SK-MEL-5 (cell line): ENCODE measurements around the gene ABLIM2. TPM values are rescaled to one million over a fixed set of nuclear protein-coding genes. Genes with fewer than 3 reads are reported as not detected.

ENCODE experiments used
- DNase-seq: peaks from one replicate; pipeline ENCODE4 v3.0.0-alpha.2; 2016; ENCODE audit warnings: low read depth, low spot score
- in situ Hi-C: cut with HindIII; loops from 2 replicates; pipeline ENCODE4 v1.10.0; 2016; ENCODE audit warnings: low sequenced_read_pairs, high pct_unique_total_duplicates, low pct_unique_long_range_greater_than_20kb
- total RNA-seq: library from RNA; depleted of rRNA; stranded (reverse); fragments of >200 nt; shearing (Covaris generic); gene quantifications from 2 replicates; pipeline ENCODE4 v1.2.3, GENCODE V29; 2014

ABLIM2 gene
- total RNA-seq, 1 experiment from 2014 or later: 0.29 TPM

- in situ Hi-C loops: no loop called here
- no peak for DNase-seq
Measured at GRCh38 chr4:8180310-8181093, 21.9 kb upstream of the ABLIM2 start.

GRCh38 chr4:8179771-8180170 is 21.2 kb upstream of the ABLIM2 start:
- DNase-seq: no peak
- in situ Hi-C loops: no loop called here

GRCh38 chr4:8179074-8179473 is 20.5 kb upstream of the ABLIM2 start:
- DNase-seq: no peak
- in situ Hi-C loops: no loop called here

GRCh38 chr4:8177956-8178355 is 19.3 kb upstream of the ABLIM2 start:
- in situ Hi-C loops: no loop called here
- DNase-seq: no peak

- in situ Hi-C loops: no loop called here
- DNase-seq: no peak
Measured at GRCh38 chr4:8177552-8177951, 18.9 kb upstream of the ABLIM2 start.

GRCh38 chr4:8176547-8177399 is 18.2 kb upstream of the ABLIM2 start:
- in situ Hi-C loops: no loop called here
- peak; percentile 73 for DNase-seq

- no peak for DNase-seq
- in situ Hi-C loops: no loop called here
Measured at GRCh38 chr4:8175686-8176085, 17.1 kb upstream of the ABLIM2 start.

- in situ Hi-C loops: no loop called here
- DNase-seq: no peak
Measured at GRCh38 chr4:8174970-8175369, 16.4 kb upstream of the ABLIM2 start.

GRCh38 chr4:8173492-8174242 is 15.1 kb upstream of the ABLIM2 start:
- DNase-seq: no peak
- in situ Hi-C loops: no loop called here

- in situ Hi-C loops: no loop called here
Measured at GRCh38 chr4:8171984-8172924, 13.6 kb upstream of the ABLIM2 start.

GRCh38 chr4:8171266-8171665 is 12.7 kb upstream of the ABLIM2 start:
- in situ Hi-C loops: no loop called here

More at GRCh38 chr4:8171984-8172924, 13.6 kb upstream of the ABLIM2 start:
- DNase-seq: no peak

GRCh38 chr4:8170341-8170740 is 11.7 kb upstream of the ABLIM2 start:
- DNase-seq: no peak
- in situ Hi-C loops: no loop called here

More at GRCh38 chr4:8171266-8171665, 12.7 kb upstream of the ABLIM2 start:
- DNase-seq: no peak

- DNase-seq: no peak
- in situ Hi-C loops: no loop called here
Measured at GRCh38 chr4:8169763-8170162, 11.2 kb upstream of the ABLIM2 start.

GRCh38 chr4:8168832-8169598 is 10.4 kb upstream of the ABLIM2 start:
- in situ Hi-C loops: no loop called here
- DNase-seq: no peak

- DNase-seq: no peak
- in situ Hi-C loops: no loop called here
Measured at GRCh38 chr4:8168232-8168631, 9.6 kb upstream of the ABLIM2 start.

- DNase-seq: no peak
- in situ Hi-C loops: no loop called here
Measured at GRCh38 chr4:8167815-8168214, 9.2 kb upstream of the ABLIM2 start.
